Small intestine (tissue), 7 donors: ENCODE data around the gene ZNF764. TPM values are rescaled to one million over a fixed set of nuclear protein-coding genes. Genes with fewer than 3 reads are reported as not detected.

Source experiments
- DNase-seq, 2 donors: peaks; one replicate each; pipeline versions ENCODE4 v3.0.0 to v3.0.0-alpha.2; 2013
- FAIRE-seq: peaks from 2 replicates; lab custom pipeline; 2012; peaks lifted over from hg19 to GRCh38; lab: Jason Lieb, UNC
- H3K27ac ChIP-seq, 3 donors: one replicate each; pipeline ENCODE4 v1.5.1; 2013; ENCODE audit warnings: low read length in 2 of 3, mild to moderate bottlenecking in 2 of 3, control low read depth in 1 of 3, inconsistent platforms in 1 of 3, low read depth in 1 of 3, moderate library complexity in 1 of 3
- H3K27me3 ChIP-seq, 3 donors: one replicate each; pipeline ENCODE4 v1.6.1; 2013; ENCODE audit warnings: low read length in 3 of 3, inconsistent platforms in 1 of 3; ENCODE audit not compliant: control insufficient read depth in 3 of 3, insufficient read depth in 3 of 3
- H3K36me3 ChIP-seq, 3 donors: one replicate each; pipeline ENCODE4 v1.6.1; 2013; ENCODE audit warnings: low read length in 3 of 3, inconsistent platforms in 1 of 3, low read depth in 1 of 3, mild to moderate bottlenecking in 1 of 3, moderate library complexity in 1 of 3; ENCODE audit not compliant: control insufficient read depth in 3 of 3, insufficient read depth in 2 of 3
- H3K4me1 ChIP-seq, 3 donors: one replicate each; pipeline ENCODE4 v1.6.1; 2013; ENCODE audit warnings: low read length in 2 of 3, inconsistent platforms in 1 of 3, low read depth in 1 of 3, mild to moderate bottlenecking in 1 of 3, moderate library complexity in 1 of 3; ENCODE audit not compliant: control insufficient read depth in 3 of 3, insufficient read depth in 2 of 3
- H3K4me3 ChIP-seq, 3 donors: one replicate each; pipeline ENCODE4 v1.5.1; 2013; ENCODE audit warnings: low read length in 3 of 3, control low read depth in 1 of 3, inconsistent platforms in 1 of 3, low read depth in 1 of 3, mild to moderate bottlenecking in 1 of 3, moderate library complexity in 1 of 3
- H3K9me3 ChIP-seq, 2 donors: one replicate each; pipeline ENCODE4 v1.6.1; 2013; ENCODE audit warnings: low read depth in 1 of 2, low read length in 1 of 2; ENCODE audit not compliant: control insufficient read depth in 2 of 2, insufficient read depth in 1 of 2
- WGBS, 3 donors: extraction: QIAGEN DNeasy Blood & Tissue Kit; methylation state at CpG; one replicate each; pipeline ENCODE4 v1.1.7; 2013; 5-methylcytosine and 5-hydroxymethylcytosine counted together
- polyA plus RNA-seq, 4 donors: library from polyadenylated mRNA; stranded (reverse) in 3 of 4; unstranded in 1 of 4; fragments of 200-250 nt in 3 of 4; fragments of 120-200 nt in 1 of 4; gene quantifications; one replicate each; pipeline versions ENCODE4 v1.2.1 to v1.2.3, GENCODE V29; 2013
- donor health status: healthy with polysubstance abuse.
- donor health status: control.
- donor health status: control.
- donor health status: Bipolar disorder and iron deficiency.
- donor health status: healthy.

The ZNF764 gene
- polyA plus RNA-seq, 4 donors, result 5.4 to 23.0 (median 6.2) TPM

DNA sequence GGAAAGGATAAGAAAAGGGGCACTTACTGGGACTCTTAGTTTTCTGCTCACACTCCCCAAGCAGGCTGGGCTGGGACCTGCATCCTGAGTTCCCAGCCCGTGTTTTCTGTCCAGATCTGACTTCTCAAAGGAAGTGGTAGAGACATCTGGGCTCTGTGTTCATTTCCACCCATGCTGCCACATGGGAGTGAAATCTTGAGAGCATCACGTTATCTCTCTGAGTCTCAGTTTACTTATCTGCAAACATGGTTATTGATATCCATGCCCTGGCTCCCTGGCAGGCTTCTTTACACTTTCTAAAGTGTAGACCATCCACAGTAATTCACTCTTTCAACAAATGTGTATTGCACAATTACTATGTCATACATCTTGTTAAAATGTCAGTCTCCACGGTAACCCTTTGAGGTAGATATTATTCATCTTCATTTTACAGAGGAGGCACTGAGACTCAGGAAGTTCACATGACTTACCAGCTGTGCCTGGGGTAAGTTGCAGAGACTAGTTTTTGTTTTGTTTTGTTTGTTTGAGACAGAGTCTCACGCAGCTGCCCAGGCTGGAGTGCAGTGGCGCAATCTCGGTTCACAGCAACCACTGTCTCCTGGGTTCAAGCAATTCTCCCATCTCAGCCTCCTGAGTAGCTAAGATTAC, 9.9 kb upstream of the ZNF764 start:
- peak overlapping the region in 2 of 3 donors; percentile 8 to 71 for H3K27ac ChIP-seq
- peaks cover 0 to 17% (median 0%) of the 10 kb centered on the region in 3 donors for H3K4me1 ChIP-seq
- FAIRE-seq (no peak), DNase-seq (peak in 1 of 2 donors; percentile 44)
- H3K27me3 ChIP-seq, result no peaks in the 10 kb centered on the region
- WGBS, 3 donors, result 49 to 78% (median 57%) methylated on average over 6 of the region's 6 CpGs
- H3K4me3 ChIP-seq, result no peak overlapping the region
- H3K9me3 ChIP-seq, result no peaks in the 10 kb centered on the region
- H3K36me3 ChIP-seq, result peaks cover 0 to 14% (median 0%) of the 10 kb centered on the region in 3 donors

DNA sequence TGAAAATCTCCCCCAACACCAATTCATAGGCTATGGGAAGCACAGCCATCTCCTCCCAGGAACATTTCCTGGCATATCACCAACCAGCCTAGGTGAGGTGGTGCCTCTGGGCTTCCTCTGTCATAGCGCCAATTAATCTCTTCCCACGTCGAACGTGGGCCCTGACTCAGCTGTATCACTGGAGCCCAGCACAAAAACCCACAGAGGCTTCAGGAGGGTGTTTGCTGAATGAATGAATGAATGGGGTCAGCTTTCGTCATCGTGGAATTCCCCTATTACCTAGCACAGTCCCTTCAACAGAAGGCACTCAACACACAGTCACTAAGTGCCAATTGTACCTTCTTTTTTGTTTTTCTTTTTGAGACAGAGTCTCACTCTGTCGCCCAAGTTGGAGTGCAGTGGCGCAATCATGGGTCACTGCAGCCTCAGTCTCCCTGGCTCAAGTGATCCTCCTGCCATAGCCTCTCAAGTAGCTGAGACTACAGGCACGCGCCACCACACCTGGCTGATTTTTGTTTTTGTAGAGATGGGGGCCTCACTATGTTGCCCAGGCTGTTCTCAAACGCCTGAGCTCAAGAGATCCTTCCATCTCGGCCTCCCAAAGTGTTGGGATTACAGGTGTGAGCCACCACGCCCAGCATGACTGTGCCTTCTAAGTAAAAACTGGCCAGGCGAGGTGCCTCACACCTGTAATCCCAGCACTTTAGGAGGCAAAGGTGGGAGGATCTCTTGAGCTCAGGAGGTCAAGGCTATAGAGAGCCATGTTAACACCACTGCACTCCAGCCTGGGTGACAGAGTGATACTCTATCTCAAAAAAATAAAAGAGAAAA, 9.2 kb upstream of the ZNF764 start:
- Histone ChIP-seq H3K9me3 (no peaks in the 10 kb centered on the region), H3K27me3 (no peaks in the 10 kb centered on the region), H3K27ac (peak overlapping the region in 1 of 3 donors; percentile 71), H3K4me1 (peaks cover 0 to 16% (median 0%) of the 10 kb centered on the region in 3 donors), H3K4me3 (no peak overlapping the region), H3K36me3 (peaks cover 0 to 14% (median 0%) of the 10 kb centered on the region in 3 donors)
- 69 to 78% (median 75%) methylated on average over 14 of the region's 14 CpGs for WGBS, 3 donors
- DNase-seq, result no peak
- no peak for FAIRE-seq

DNA sequence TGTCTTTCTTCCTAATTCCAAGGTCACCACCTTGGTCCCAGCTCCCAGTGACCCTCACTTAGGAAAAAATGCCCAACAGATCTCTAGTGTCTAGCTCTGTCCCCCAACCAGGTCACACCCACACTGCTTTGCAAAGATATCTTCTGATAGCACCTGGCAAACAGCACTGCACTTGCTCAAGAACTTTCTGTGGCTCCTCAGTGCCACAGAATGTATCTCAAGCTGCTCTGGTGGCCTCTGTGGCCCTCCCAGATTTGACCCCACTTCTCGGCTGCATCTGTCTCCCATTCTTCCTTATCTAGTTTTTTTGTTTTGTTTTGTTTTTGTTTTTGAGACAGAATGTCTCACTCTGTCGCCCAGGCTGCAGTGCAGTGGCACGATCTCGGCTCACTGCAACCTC, 8.4 kb upstream of the ZNF764 start:
- H3K4me1 ChIP-seq, result peaks cover 0 to 13% (median 0%) of the 10 kb centered on the region in 3 donors
- FAIRE-seq, result no peak
- H3K27ac ChIP-seq, result no peak overlapping the region

DNA sequence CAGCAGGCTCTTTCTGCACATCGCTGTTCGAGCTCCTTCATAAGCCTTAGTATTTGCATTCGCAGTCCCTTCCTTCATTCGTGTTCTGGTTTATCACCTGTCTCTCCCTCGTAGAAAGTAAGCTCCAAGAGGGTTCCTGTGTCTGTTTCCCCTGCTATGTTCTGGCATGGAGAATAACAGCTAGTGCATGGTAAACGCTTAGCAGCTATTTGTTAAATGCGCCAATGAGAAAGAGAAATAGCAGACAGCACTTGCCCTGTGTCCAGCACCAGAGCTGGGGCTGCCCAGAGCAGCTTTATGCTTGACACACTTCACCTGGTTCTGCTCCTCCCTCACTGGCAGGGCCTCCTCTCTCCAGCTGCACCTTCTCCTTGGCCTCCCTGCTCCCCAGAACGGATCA, 7.8 kb upstream of the ZNF764 start:
- FAIRE-seq, result no peak
- 69 to 70% (median 70%) methylated on average over 8 of the region's 8 CpGs for WGBS, 3 donors
- DNase-seq, result no peak
- Histone ChIP-seq H3K4me1 (peaks cover 0 to 12% (median 0%) of the 10 kb centered on the region in 3 donors), H3K27me3 (no peaks in the 10 kb centered on the region), H3K4me3 (no peak overlapping the region), H3K27ac (no peak overlapping the region), H3K9me3 (no peaks in the 10 kb centered on the region), H3K36me3 (peaks cover 0 to 14% (median 0%) of the 10 kb centered on the region in 3 donors)

More for the DNA sequence above, 8.4 kb upstream of the ZNF764 start:
- Histone ChIP-seq H3K36me3 (peaks cover 0 to 14% (median 0%) of the 10 kb centered on the region in 3 donors), H3K4me3 (no peak overlapping the region), H3K9me3 (no peaks in the 10 kb centered on the region), H3K27me3 (no peaks in the 10 kb centered on the region)
- 85 to 91% (median 87%) methylated on average over 4 of the region's 4 CpGs for WGBS, 3 donors
- no peak for DNase-seq

DNA sequence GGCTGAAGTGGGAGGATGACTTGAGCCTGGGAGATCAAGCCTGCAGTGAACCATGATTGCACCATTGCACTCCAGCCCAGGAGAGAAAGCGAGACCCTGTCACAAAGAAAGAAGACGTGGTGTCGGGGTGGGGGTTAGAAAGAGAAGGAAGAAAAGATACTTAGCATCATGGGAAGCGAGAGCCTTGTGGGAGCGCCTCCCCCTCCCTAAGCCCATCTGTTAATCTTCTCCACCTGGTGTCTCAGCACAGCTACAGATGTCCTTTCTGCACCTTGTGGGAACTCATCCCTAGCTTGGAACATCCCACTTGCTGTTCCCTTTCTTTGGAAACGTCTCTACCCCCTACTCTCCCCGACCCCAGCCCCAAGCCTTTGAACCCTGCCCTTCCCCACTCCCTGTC, 7.4 kb upstream of the ZNF764 start:
- H3K27me3 ChIP-seq, result no peaks in the 10 kb centered on the region
- no peaks in the 10 kb centered on the region for H3K9me3 ChIP-seq
- H3K4me3 ChIP-seq, result no peak overlapping the region
- H3K27ac ChIP-seq, result no peak overlapping the region
- peaks cover 0 to 14% (median 0%) of the 10 kb centered on the region in 3 donors for H3K36me3 ChIP-seq
- H3K4me1 ChIP-seq, result peaks cover 0 to 9% (median 0%) of the 10 kb centered on the region in 3 donors
- WGBS, 3 donors, result 67 to 79% (median 68%) methylated on average over 7 of the region's 7 CpGs
- DNase-seq (no peak), FAIRE-seq (no peak)

DNA sequence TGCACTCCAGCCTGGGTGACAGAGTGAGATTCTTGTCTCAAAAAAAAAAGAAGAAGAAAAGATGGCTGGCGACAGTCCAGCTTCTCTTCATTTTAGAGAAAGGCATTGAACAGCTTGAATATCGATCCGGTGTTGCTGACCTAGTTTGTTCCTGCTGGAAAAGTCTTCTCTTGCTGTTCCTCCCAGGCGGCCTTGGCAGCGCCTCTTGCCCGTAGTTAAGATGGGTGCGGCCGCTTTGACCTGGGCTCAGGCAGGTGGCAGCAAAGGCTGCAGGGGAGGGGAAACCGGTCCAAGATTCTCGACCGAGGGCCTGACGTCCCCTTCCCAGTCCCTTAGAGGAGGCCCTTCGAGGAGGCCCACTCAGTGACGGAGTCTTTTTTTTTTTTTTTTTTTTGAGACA, 3.8 kb upstream of the ZNF764 start:
- no peaks in the 10 kb centered on the region for H3K9me3 ChIP-seq
- peaks cover 2 to 15% (median 4%) of the 10 kb centered on the region in 3 donors for H3K4me1 ChIP-seq
- H3K36me3 ChIP-seq, result peaks cover 0 to 2% (median 0%) of the 10 kb centered on the region in 3 donors
- peak in 1 of 2 donors; percentile 81 for DNase-seq
- H3K4me3 ChIP-seq, result peak overlapping the region in 1 of 3 donors; percentile 2
- H3K27ac ChIP-seq, result peak overlapping the region in 1 of 3 donors; percentile 71
- no peak for FAIRE-seq
- 31 to 90% (median 43%) methylated on average over 14 of the region's 14 CpGs for whole genome bisulfite sequencing, 3 donors
- H3K27me3 ChIP-seq, result no peaks in the 10 kb centered on the region

DNA sequence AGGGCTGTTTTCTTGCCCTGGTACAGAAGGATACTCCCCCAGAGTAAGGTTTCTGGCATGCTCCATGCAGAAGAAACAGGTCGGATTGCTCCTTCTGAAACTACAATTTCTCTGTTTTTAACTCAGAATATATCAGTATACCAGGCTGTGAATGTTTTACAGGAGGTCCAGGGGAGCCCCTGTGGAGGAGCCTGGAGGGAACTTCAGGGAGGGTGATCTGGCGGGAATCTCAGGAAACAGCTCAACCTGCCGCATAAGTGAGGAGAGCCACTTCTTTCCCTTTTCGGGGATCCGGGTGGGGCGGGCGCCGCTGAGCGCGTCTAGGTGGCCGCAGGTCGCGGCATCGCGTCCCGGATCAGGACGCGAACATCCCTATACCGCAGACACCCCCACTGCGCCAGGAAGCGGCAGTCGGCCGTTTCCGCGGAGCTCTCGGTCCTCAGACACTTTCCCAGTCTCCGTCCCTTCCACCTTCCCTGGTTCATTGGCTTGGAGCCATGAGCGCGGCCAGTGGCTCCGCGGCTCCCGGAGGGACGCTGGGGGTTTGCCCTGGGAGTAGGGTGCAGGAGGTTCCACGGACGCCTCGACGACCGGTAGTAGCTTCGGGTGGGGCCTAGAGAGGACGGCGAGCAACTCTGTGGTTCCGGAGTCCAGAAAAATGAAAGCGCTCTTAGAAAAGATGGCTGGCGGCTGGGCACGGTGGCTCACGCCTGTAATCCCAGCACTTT, 3.1 kb upstream of the ZNF764 start:
- WGBS, 3 donors, result 32 to 69% (median 53%) methylated on average over 40 to 46 of the region's 46 CpGs
- DNase-seq, result peak in 1 of 2 donors; percentile 25
- H3K27me3 ChIP-seq, result no peaks in the 10 kb centered on the region
- no peaks in the 10 kb centered on the region for H3K9me3 ChIP-seq
- H3K4me3 ChIP-seq, result peak overlapping the region; percentile 14 to 49 (median 43)
- H3K4me1 ChIP-seq, result peaks cover 3 to 21% (median 4%) of the 10 kb centered on the region in 3 donors
- no peak for FAIRE-seq
- peak overlapping the region in 2 of 3 donors; percentile 16 to 50 for H3K27ac ChIP-seq
- peaks cover 0 to 5% (median 0%) of the 10 kb centered on the region in 3 donors for H3K36me3 ChIP-seq

DNA sequence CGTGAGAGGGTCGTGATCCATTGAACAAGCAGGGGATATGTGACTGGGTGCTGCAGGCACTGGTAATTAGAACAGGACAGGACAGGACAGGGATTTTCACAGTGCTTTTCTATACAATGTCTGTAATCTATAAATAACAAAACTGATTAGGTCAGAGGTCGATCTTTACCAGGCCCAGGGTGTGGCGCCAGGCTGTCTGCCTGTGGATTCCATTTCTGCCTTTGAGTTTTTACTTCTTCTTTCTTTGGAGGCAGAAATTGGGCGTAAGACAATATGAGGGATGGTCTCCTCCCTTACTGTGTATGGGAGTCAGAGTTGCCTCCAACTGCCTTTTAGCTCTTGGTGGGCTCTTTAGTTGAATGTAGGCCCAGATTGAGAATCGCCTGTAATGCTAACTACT, 1.5 kb upstream of the ZNF764 start:
- Histone ChIP-seq H3K36me3 (peaks cover 0 to 21% (median 5%) of the 10 kb centered on the region in 3 donors), H3K27me3 (no peaks in the 10 kb centered on the region), H3K4me3 (no peak overlapping the region), H3K27ac (peak overlapping the region; percentile 83 to 96 (median 91)), H3K4me1 (peaks cover 3 to 32% (median 4%) of the 10 kb centered on the region in 3 donors), H3K9me3 (no peaks in the 10 kb centered on the region)
- FAIRE-seq, result no peak
- 49 to 75% (median 62%) methylated on average over 6 of the region's 6 CpGs for WGBS, 3 donors
- DNase-seq, result peak in 1 of 2 donors; percentile 66
